ENCODE measurements around the gene GSN.

Gene GSN

DNA sequence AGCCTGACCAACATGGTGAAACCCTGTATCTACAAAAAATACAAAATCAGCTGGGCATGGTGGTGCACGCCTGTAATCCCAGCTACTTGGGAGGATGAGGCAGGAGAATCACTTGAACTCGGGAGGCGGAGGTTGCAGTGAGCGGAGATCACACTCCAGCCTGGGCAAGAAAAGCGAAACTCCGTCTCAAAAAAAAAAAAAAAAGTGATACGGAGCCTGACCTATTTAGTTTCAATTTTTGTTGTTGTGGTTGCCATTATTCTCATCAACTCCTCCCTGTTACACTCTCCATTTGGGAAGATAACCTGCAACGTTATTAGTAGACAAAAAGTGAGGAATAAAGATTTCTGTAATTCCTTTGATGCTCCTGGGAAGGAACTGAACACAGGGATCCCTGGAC, 100.8 kb downstream of the GSN start:
- no peak for DNase-seq (ENCODE audit: low read depth in 2 of 2, low spot score in 1 of 2)

DNA sequence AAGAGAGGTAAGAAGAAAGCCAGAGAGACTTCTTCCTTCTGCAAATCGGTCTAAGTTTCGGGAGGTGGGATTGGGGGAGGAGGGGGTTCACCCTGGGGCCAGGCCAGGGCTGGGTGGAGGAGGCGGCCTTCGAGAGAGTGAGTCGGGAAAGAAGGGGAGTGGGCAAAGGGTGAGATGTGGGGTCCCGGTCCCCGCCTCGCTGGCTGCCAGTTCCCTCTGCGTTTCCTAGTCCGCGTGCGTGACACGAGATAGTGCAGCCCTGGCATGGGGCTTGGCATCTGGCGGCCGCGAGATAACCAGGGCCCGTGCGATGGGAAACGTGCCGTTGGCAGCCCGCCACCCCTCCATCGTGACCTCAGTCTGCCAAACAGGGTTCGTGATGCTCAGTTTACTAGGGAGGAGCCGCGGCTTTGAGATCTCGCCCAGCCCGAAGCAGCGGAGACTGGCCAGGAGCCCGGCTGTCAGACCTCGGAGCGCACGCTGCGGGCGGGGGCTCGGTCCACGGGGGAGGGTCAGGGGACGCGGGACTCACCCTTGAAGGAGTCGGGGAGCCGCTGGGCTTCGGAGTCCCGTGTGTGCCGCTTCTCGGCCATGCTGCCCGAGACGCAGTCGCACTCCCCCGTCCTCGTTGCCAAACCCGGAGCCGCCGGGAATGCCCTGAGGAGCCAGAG, 101.8 kb downstream of the GSN start, which contains the start of gene STOM:
STOM (minus strand) TSS at position 656 of the 671 bp plus-strand sequence; CDS start at position 593, 63 bp downstream.
- DNase-seq (ENCODE audit: low read depth in 2 of 2, low spot score in 1 of 2): peak in 1 of 2 donors; percentile 28

- DNase-seq (ENCODE audit: low read depth in 2 of 2, low spot score in 1 of 2): no peak
These were observed 103.6 kb downstream of the GSN start for GRCh38 chr9:121371495-121372061.

DNA sequence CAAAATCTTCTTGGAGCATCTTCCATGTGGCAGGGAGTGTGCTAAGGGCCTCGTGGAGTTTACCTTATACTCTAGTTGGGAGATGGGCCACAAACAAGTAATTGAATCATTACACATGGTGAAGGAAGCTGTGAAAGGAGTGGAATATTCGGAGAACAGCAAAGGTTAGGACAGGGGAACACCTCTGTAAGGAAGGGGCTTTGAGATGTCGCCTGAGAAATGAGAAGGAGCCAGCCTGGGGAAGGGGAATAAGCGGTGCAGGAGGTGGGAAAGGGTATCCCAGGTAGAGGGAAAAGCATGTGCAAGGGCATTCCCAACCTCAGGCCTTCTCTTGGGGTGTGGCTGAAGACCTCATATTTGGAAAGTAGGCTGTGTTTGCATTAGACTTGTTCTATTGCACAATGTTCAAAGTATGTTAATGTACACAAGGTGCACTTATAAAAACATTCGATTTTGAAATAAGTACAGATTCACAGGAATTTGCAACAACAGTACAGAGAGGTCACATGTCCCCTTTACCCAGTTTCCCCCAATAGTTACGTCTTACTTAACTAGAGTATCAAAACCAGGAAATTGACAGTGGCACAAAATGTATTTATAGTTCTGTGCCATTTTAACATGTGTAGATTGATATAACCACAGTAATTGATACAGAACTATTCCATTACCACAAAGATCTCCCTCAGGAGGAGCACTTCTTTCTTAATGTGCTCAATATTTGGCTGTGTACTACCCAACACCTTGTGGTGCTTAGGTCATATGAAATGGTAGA, 104.5 kb downstream of the GSN start:
- DNase-seq (ENCODE audit: low read depth in 2 of 2, low spot score in 1 of 2): no peak

DNA sequence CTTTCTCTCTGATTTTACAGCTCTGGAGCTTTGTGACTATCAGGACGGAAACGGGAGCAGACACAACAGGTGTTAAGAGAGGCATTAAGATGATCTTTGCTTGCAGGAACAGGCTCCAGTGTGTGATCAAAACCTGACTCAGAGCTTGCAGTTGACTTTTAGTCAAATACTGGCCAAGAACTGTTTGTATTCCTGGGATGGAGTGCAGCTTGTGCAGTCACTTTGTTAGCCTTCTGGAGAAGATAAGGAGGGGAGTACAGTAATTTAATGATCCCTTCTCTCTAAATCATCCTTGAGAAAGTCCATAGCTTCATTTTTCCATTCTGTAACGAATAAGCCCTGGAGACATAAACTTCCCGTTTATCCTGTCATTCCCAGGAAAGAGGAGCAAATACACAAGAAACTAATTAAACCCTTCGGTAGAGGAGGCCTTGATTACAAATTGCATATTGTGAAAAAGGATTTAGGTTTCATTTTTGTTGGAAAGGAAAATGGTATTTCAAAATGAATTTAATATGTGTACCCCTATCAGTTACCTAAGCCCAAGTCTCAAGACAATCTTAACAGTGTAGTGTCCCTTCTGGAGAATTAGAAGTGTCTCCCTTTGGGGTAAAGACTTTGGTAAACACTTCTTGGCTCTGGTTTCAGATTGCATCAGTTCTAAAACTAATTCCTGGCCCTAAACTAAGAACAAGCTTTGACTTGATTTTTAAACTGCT, 105.2 kb downstream of the GSN start:
- no peak for DNase-seq (ENCODE audit: low read depth in 2 of 2, low spot score in 1 of 2)

- DNase-seq (ENCODE audit: low read depth in 2 of 2, low spot score in 1 of 2): no peak
These were observed 108.4 kb downstream of the GSN start for GRCh38 chr9:121376214-121376830.

- DNase-seq (ENCODE audit: low read depth in 2 of 2, low spot score in 1 of 2): no peak
These were observed 112.9 kb downstream of the GSN start for GRCh38 chr9:121380846-121381245.
